K562 (cell line): ENCODE measurements around the gene CDT1. TPM values are rescaled to one million over a fixed set of nuclear protein-coding genes. Genes with fewer than 3 reads are reported as not detected.
A peak's percentile ranks its signal among the peaks of the same experiment; 100 is the strongest.

Source experiments
- ATF7 ChIP-seq: fragments of 450-650 bp; IDR thresholded peaks from 2 replicates; pipeline ENCODE4 v1.7.1; 2014; ENCODE audit warnings: mild to moderate bottlenecking, moderate library complexity
- BRF2 ChIP-seq: IDR thresholded peaks from 3 replicates; pipeline ENCODE4 v1.6.1; 2011; ENCODE audit warnings: borderline replicate concordance, mild to moderate bottlenecking; ENCODE audit not compliant: insufficient read length, insufficient read depth
- CXXC5 ChIP-seq: fragments of 250-450 bp; sonication (Bioruptor Pico); IDR thresholded peaks from 2 replicates; pipeline ENCODE4 v1.8.0; 2022; ENCODE audit warnings: inconsistent platforms, mild to moderate bottlenecking, moderate library complexity
- E2F8 ChIP-seq: fragments of 450-650 bp; IDR thresholded peaks from 2 replicates; pipeline ENCODE4 v1.7.1; 2018; ENCODE audit warnings: mild to moderate bottlenecking, low read depth; ENCODE audit not compliant: partially characterized antibody
- FOXA3 ChIP-seq, 2 experiments: fragments of 450-650 bp in 1 of 2; sonication (generic) in 1 of 2; formaldehyde crosslinking; IDR thresholded peaks in 1 of 2; conservative IDR thresholded peaks in 1 of 2; 2 replicates each; pipeline versions ENCODE4 v1.4.0 to v1.8.0; 2020 to 2022; ENCODE audit warnings: mild to moderate bottlenecking in 2 of 2, missing genetic modification reagents in 1 of 2
- HDAC2 ChIP-seq: fragments of 450-650 bp; IDR thresholded peaks from 2 replicates; pipeline ENCODE4 v1.6.1; 2016; ENCODE audit warnings: mild to moderate bottlenecking
- HDAC6 ChIP-seq: IDR thresholded peaks from 2 replicates; pipeline ENCODE4 v1.6.1; 2012; ENCODE audit warnings: low read depth, mild to moderate bottlenecking, control low read depth, inconsistent platforms, low read length, moderate library complexity
- HEY1 ChIP-seq: fragments of 250-450 bp; sonication (Bioruptor Pico); IDR thresholded peaks from 2 replicates; pipeline ENCODE4 v1.5.0; 2020; ENCODE audit warnings: mild to moderate bottlenecking, moderate library complexity, borderline replicate concordance
- HLTF ChIP-seq: fragments of 450-650 bp; IDR thresholded peaks from 2 replicates; pipeline ENCODE4 v1.6.1; 2016
- HMGN3 ChIP-seq: IDR thresholded peaks from 2 replicates; pipeline ENCODE4 v1.6.1; 2011; ENCODE audit warnings: borderline replicate concordance, low read depth, mild to moderate bottlenecking, mixed read lengths, low read length; ENCODE audit not compliant: insufficient read length; ENCODE audit errors: extremely low read depth
- OTX1 ChIP-seq: fragments of 450-650 bp; formaldehyde crosslinking; IDR thresholded peaks from 2 replicates; pipeline ENCODE4 v1.4.0; 2022; ENCODE audit warnings: mild to moderate bottlenecking
- SIN3A ChIP-seq, 2 experiments: fragments of 150-350 bp in 1 of 2; IDR thresholded peaks; 2 replicates each; pipeline ENCODE4 v1.6.1; 2011 to 2016; ENCODE audit warnings: borderline replicate concordance in 2 of 2, low read depth in 2 of 2, low read length in 2 of 2, mild to moderate bottlenecking in 2 of 2, moderate library complexity in 2 of 2; ENCODE audit not compliant: control insufficient read depth in 1 of 2
- SMAD1 ChIP-seq: fragments of 150-350 bp; IDR thresholded peaks from 2 replicates; pipeline ENCODE4 v1.6.1; 2014; ENCODE audit warnings: low read length, low read depth; ENCODE audit not compliant: partially characterized antibody
- SMARCA4 ChIP-seq: fragments of 450-650 bp; IDR thresholded peaks from 2 replicates; pipeline ENCODE4 v1.6.1; 2016
- SMARCE1 ChIP-seq: fragments of 450-650 bp; IDR thresholded peaks from 2 replicates; pipeline ENCODE4 v1.7.1; 2016; ENCODE audit warnings: mild to moderate bottlenecking
- SRSF3 ChIP-seq: fragments of 200-400 bp; formaldehyde crosslinking; IDR thresholded peaks from 2 replicates; pipeline ENCODE4 v1.6.1; 2016; ENCODE audit warnings: mild to moderate bottlenecking, low read length, moderate library complexity; ENCODE audit not compliant: insufficient read depth
- SUPT5H ChIP-seq: fragments of 450-650 bp; IDR thresholded peaks from 2 replicates; pipeline ENCODE4 v1.6.1; 2016
- TAF7 ChIP-seq: fragments of 450-650 bp; IDR thresholded peaks from 2 replicates; pipeline ENCODE4 v1.6.1; 2016; ENCODE audit warnings: missing genetic modification characterization, missing compliant biosample characterization
- TEAD1 ChIP-seq, 2 experiments: fragments of 450-650 bp in 1 of 2; sonication (generic) in 1 of 2; formaldehyde crosslinking; IDR thresholded peaks; 2 replicates each; pipeline versions ENCODE4 v1.4.0 to v1.8.0; 2020 to 2022; ENCODE audit warnings: mild to moderate bottlenecking in 2 of 2, missing genetic modification reagents in 1 of 2
- ZEB2 ChIP-seq: fragments of 450-650 bp; IDR thresholded peaks from 2 replicates; pipeline ENCODE4 v1.6.1; 2016
- ZNF197 ChIP-seq: fragments of 200-800 bp; sonication (Bioruptor generic); IDR thresholded peaks from 2 replicates; pipeline ENCODE4 v1.6.1; 2016; ENCODE audit warnings: low read depth, missing genetic modification characterization, missing compliant biosample characterization
- ZNF395 ChIP-seq: fragments of 200-800 bp; sonication (Bioruptor generic); IDR thresholded peaks from 2 replicates; pipeline ENCODE4 v1.6.1; 2017; ENCODE audit warnings: missing genetic modification characterization, missing compliant biosample characterization
- polyA plus RNA-seq, 8 experiments: library from polyadenylated mRNA; depleted of rRNA in 4 of 8; stranded (reverse) in 5 of 8; unstranded in 3 of 8; fragments of >200 nt; fragmentation: Nextera tagmentation in 2 of 8; fragmentation: Illumina TruSeq in 1 of 8; extraction: Ambion mirVana in 2 of 8; extraction: Trizol in 1 of 8; gene quantifications; 2 replicates each; pipeline versions ENCODE4 v1.2.1 to v1.2.3, GENCODE V29; 2011 to 2014; ENCODE audit warnings: inconsistent platforms in 1 of 8, missing spikeins in 1 of 8
- total RNA-seq, 7 experiments: library from RNA; depleted of rRNA in 6 of 7; stranded (reverse); fragments of >200 nt in 6 of 7; fragmentation: Illumina TruSeq in 2 of 7; extraction: Trizol in 2 of 7; gene quantifications; 2 replicates each; pipeline versions ENCODE4 v1.2.1 to v1.2.3, GENCODE V29; 2011 to 2021; ENCODE audit warnings: low replicate concordance in 1 of 7

CDT1 gene
- total and polyA plus RNA-seq, 9 of the 15 experiments (the other 6 are each of a cell fraction or from before 2014, with no cell fraction given), result 0.92 to 178 (median 14.2) TPM

- TF ChIP-seq E2F8 (peak; percentile 57), OTX1 (CRISPR knock-in tag) (peak; percentile 94), HMGN3 (peak; percentile 99), SIN3A (IDR thresholded peaks at IDR 0.05; ENCODE audit: borderline replicate concordance in 2 of 2, control insufficient read depth in 1 of 2, low read depth in 2 of 2, low read length in 2 of 2) (peak in 1 of 2 experiments; percentile 87; a peak in 2 of 4 replicates), SUPT5H (peak; percentile 55; the same call in 1 of the 2 replicates), SMARCE1 (peak; percentile 91), ZEB2 (peak; percentile 85), CXXC5 (peak; percentile 93), HDAC2 (peak; percentile 98), SMAD1 (peak; percentile 22), ATF7 (peak; percentile 88), SMARCA4 (peak; percentile 96), ZNF197 (peak; percentile 43; the same call in 1 of the 2 replicates), HEY1 (CRISPR knock-in tag) (no peak), HLTF (peak; percentile 84), HDAC6 (no peak), BRF2 (no peak), SRSF3 (no peak), TEAD1 (CRISPR knock-in tag; IDR thresholded peaks at IDR 0.05) (peak in 1 of 2 experiments; percentile 87; a peak in 2 of 4 replicates), ZNF395 (CRISPR knock-in tag) (peak; percentile 83), TAF7 (tag) (no peak), FOXA3 (CRISPR knock-in tag; conservative IDR thresholded peaks at IDR 0.05 in 1 of 2, IDR thresholded peaks at IDR 0.05 in 1 of 2) (no peak)
These were observed 29.7 kb upstream of the CDT1 start (continued) for GRCh38 chr16:88773812-88774291.
